Neural cell (in vitro differentiated cells): ENCODE data around the gene TNS1.

Experiments
- EP300 ChIP-seq: fragments of 450-650 bp; conservative IDR thresholded peaks from 2 replicates; pipeline ENCODE4 v1.6.1; 2014; ENCODE audit warnings: antibody characterized with exemption, mild to moderate bottlenecking, moderate library complexity; ENCODE audit not compliant: poor library complexity, severe bottlenecking
- EZH2 ChIP-seq: fragments of 200-600, 300-800 bp; shearing (Covaris generic), sonication (generic); IDR thresholded peaks from 2 replicates; pipeline ENCODE4 v1.6.1; 2014; ENCODE audit warnings: antibody characterized with exemption, low read length, borderline replicate concordance, mild to moderate bottlenecking; ENCODE audit not compliant: insufficient read depth, poor library complexity, severe bottlenecking
- RAD21 ChIP-seq: fragments of 450-650 bp; conservative IDR thresholded peaks from 2 replicates; pipeline ENCODE4 v1.6.1; 2014; ENCODE audit warnings: antibody characterized with exemption, mild to moderate bottlenecking, moderate library complexity
- SMC3 ChIP-seq: fragments of 450-650 bp; conservative IDR thresholded peaks from 2 replicates; pipeline ENCODE4 v1.6.1; 2014; ENCODE audit warnings: antibody characterized with exemption, mild to moderate bottlenecking, moderate library complexity; ENCODE audit not compliant: poor library complexity
- TAF1 ChIP-seq: IDR thresholded peaks from 2 replicates; pipeline ENCODE4 v1.6.1; 2012; ENCODE audit warnings: low read depth
- TF ChIP-seq, protein P1 (sequence below): fragments of 450-650 bp; IDR thresholded peaks from 2 replicates; pipeline ENCODE4 v1.5.1; 2014; ENCODE audit warnings: antibody characterized with exemption, mild to moderate bottlenecking, moderate library complexity; ENCODE audit not compliant: poor library complexity, severe bottlenecking

DNA sequence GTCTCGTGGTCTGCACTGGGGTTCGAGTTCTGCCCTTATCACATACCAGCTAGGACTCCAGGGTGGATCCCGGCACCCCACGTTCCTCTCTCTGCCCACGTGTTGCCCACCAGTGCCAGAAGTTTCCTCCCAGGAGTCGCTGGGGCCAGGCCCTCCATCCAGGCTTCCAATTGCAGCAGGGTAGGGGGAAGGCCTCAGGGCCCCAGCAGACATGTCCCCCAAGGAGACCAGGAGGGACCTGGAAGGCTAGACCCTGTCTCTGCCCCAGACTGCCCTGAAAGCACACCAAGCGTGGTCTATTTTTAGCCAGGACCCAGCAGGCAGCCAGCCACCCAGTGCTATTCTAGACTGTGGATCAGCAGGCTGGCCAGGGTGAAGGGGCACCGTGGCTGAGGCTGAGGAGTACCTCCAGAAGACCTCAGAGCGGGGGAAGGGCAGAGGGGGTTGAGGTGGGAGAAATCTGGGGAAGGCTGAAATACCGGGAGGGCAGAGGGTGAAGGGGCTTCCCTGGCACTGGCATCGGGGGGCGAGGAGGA is 18.8 kb upstream of the TNS1 start:
- TF ChIP-seq, protein P1, sequence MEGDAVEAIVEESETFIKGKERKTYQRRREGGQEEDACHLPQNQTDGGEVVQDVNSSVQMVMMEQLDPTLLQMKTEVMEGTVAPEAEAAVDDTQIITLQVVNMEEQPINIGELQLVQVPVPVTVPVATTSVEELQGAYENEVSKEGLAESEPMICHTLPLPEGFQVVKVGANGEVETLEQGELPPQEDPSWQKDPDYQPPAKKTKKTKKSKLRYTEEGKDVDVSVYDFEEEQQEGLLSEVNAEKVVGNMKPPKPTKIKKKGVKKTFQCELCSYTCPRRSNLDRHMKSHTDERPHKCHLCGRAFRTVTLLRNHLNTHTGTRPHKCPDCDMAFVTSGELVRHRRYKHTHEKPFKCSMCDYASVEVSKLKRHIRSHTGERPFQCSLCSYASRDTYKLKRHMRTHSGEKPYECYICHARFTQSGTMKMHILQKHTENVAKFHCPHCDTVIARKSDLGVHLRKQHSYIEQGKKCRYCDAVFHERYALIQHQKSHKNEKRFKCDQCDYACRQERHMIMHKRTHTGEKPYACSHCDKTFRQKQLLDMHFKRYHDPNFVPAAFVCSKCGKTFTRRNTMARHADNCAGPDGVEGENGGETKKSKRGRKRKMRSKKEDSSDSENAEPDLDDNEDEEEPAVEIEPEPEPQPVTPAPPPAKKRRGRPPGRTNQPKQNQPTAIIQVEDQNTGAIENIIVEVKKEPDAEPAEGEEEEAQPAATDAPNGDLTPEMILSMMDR: no peak
- TF ChIP-seq EZH2: no peak
- TF ChIP-seq RAD21: no peak
- TF ChIP-seq TAF1: no peak
- TF ChIP-seq SMC3: no peak
- no peak for TF ChIP-seq EP300
